Measurements from ENCODE around the gene JSRP1. TPM values are rescaled to one million over a fixed set of nuclear protein-coding genes. Genes with fewer than 3 reads are reported as not detected.

JSRP1 gene
- polyA plus RNA-seq, 2 of the 4 experiments (the other 2 are of a cell fraction), result 0.41 TPM; not detected in 1

- ChIA-PET POLR2A (no interaction called here), CTCF (interaction anchor here (1.0 to 1.6 kb wide), 3 partner anchors 7 to 73 kb away, joined by 3 to 5 read pairs (median 3); partner anchors contain the start of gene PLEKHJ1)
- no peak for TF ChIP-seq ELK1 (IDR thresholded peaks at IDR 0.05; ENCODE audit: low read depth, low read length)
- no peak for TF ChIP-seq JUN (IDR thresholded peaks at IDR 0.05)
- no peak for TF ChIP-seq FOXS1 (CRISPR knock-in tag; IDR thresholded peaks at IDR 0.05)
- no peak for TF ChIP-seq GATA3 (IDR thresholded peaks at IDR 0.05; ENCODE audit: borderline replicate concordance)
- no peak for TF ChIP-seq FOSL2 (IDR thresholded peaks at IDR 0.05)
- no peak for TF ChIP-seq FOSL2 (CRISPR knock-in tag; IDR thresholded peaks at IDR 0.05)
- no peak for TF ChIP-seq PHF8 (IDR thresholded peaks at IDR 0.05; ENCODE audit: borderline replicate concordance, low read depth)
- no peak for TF ChIP-seq HDAC2 (IDR thresholded peaks at IDR 0.05)
- no peak for TF ChIP-seq KDM5A (IDR thresholded peaks at IDR 0.05)
- no peak overlapping the region for H3K4me3 ChIP-seq
- no peak for DNase-seq (ENCODE audit: low read depth in 1 of 2, low spot score in 1 of 2)
- ATAC-seq, result no peak; a peak in 1 of 6 replicates
- no peak overlapping the region for H3K4me2 ChIP-seq
- no peak overlapping the region for H3K27ac ChIP-seq
- FAIRE-seq, result no peak
- H3K4me1 ChIP-seq, result no peaks in the 10 kb centered on the region; the same call in 2 of the 3 replicates
- WGBS (ENCODE audit: missing lambda C conversion rate), result 97% methylated on average over 30 of the region's 48 CpGs
- no peaks in the 10 kb centered on the region for H3K9me3 ChIP-seq
Measured at GRCh38 chr19:2228157-2229030, 27.8 kb downstream of the JSRP1 start.

GRCh38 chr19:2227415-2228156 is 28.6 kb downstream of the JSRP1 start:
- Histone ChIP-seq H3K4me2 (no peak overlapping the region), H3K27ac (no peak overlapping the region), H3K4me3 (no peak overlapping the region), H3K9me3 (no peaks in the 10 kb centered on the region), H3K4me1 (no peaks in the 10 kb centered on the region; the same call in 2 of the 3 replicates)
- ATAC-seq (no peak), FAIRE-seq (no peak), DNase-seq (ENCODE audit: low read depth in 1 of 2, low spot score in 1 of 2) (no peak)
- 96% methylated on average over 35 of the region's 67 CpGs for WGBS (ENCODE audit: missing lambda C conversion rate)
- CTCF ChIA-PET, result interaction anchor here (1.0 to 1.6 kb wide), 2 partner anchors 8 to 72 kb away, joined by 3 to 5 read pairs; partner anchors contain the start of gene PLEKHJ1
- POLR2A ChIA-PET, result no interaction called here
- TF ChIP-seq RCOR1 (IDR thresholded peaks at IDR 0.05; ENCODE audit: low read depth, low read length), result no peak
- no peak for TF ChIP-seq RFX5 (IDR thresholded peaks at IDR 0.05)
- no peak for TF ChIP-seq HES2 (IDR thresholded peaks at IDR 0.05)
- no peak for TF ChIP-seq BHLHE40 (IDR thresholded peaks at IDR 0.05; ENCODE audit: low read depth, low read length)
- TF ChIP-seq FOXS1 (CRISPR knock-in tag; IDR thresholded peaks at IDR 0.05), result no peak
- no peak for TF ChIP-seq PHF8 (IDR thresholded peaks at IDR 0.05; ENCODE audit: borderline replicate concordance, low read depth)
- no peak for TF ChIP-seq ZSCAN20 (CRISPR knock-in tag; IDR thresholded peaks at IDR 0.05)
- no peak for TF ChIP-seq POLR2A (IDR thresholded peaks at IDR 0.05; ENCODE audit: low read length)
- TF ChIP-seq POLR2AphosphoS2 (conservative IDR thresholded peaks at IDR 0.05; ENCODE audit: low read length), result no peak
- no peak for TF ChIP-seq CBX2 (IDR thresholded peaks at IDR 0.05; ENCODE audit: borderline replicate concordance, low read depth)
- no peak for TF ChIP-seq HDAC2 (IDR thresholded peaks at IDR 0.05)
- no peak for TF ChIP-seq KDM1A (IDR thresholded peaks at IDR 0.05; ENCODE audit: low read depth)
- no peak for TF ChIP-seq TFCP2L1 (CRISPR knock-in tag; IDR thresholded peaks at IDR 0.05)
- TF ChIP-seq CTCF (IDR thresholded peaks at IDR 0.05), result no peak
- TF ChIP-seq SMC3 (IDR thresholded peaks at IDR 0.05), result no peak

Data from A549 (cell line).